ENCODE data around the gene C3orf18. TPM values are rescaled to one million over a fixed set of nuclear protein-coding genes. Genes with fewer than 3 reads are reported as not detected.

C3orf18 gene
- polyA plus RNA-seq, 1 of the 3 experiments (the other 2 are of a cell fraction): 19.7 TPM

DNA sequence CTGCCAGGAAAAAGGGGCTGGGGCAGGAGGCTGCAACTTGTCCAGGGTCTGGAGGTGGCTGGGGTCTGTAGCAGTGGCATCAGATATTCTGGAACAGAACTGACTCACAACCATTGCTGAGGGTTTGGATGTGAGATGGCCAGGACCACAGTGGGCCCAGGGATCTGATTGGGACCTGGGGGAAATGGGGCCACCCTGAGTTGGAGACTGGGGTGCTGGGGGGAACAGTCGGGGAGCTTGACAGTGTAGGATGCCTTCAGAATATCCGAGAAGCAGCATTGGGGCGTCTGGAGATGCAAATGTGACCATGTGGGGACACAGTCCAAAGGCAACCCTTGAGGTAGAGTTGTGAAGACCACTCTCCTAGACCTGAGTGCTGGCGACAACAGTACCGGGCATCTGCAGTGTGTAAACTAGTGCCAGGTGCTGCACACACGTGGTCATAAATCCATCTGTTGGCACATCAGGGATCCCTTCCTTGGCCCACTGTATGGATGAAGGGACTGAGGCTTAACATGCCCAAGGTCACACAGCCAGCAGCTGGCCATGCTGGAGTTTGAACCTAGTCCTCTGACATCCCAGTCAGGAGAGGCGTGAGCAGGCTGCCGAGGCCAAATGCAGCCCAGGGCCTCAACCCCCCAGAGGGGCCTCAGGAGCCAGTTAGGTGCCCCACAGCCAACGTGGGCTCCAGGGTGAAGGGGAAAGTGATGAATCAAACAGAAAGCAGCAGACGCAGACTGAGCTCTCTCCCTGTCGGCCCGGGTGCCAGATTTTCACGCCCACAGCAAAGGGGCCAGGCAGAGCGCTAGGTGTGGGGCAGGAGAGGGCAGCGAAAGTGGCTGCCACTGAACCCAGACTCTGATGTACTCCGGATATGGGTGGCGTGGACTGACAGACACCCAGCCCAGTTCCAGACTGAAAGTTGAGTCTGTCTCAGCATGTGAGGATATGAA, 20.5 kb upstream of the C3orf18 start:
- Histone ChIP-seq H3K9me3 (no peaks in the 10 kb centered on the region), H3K4me3 (ENCODE audit: low read depth in 2 of 2, low read length in 1 of 2) (no peak overlapping the region), H4K20me1 (ENCODE audit: insufficient read depth) (no peaks in the 10 kb centered on the region), H3K27me3 (ENCODE audit: insufficient read depth) (no peaks in the 10 kb centered on the region), H3K9me2 (no peaks in the 10 kb centered on the region), H2AFZ (ENCODE audit: low read depth) (no peak overlapping the region), H3K79me2 (ENCODE audit: insufficient read depth) (no peaks in the 10 kb centered on the region), H3F3A (replicated peaks; ENCODE audit: insufficient read depth) (peaks cover 3% of the 10 kb centered on the region), H3K4me1 (ENCODE audit: control insufficient read depth in 1 of 2, insufficient read depth in 2 of 2, low read depth in 1 of 2, low read length in 1 of 2) (peaks cover 0 to 5% of the 10 kb centered on the region in 2 experiments; a peak in 1 of 4 replicates), H3K9ac (no peak overlapping the region), H3K4me2 (no peak overlapping the region), H3K27ac (ENCODE audit: low read depth in 2 of 2, low read length in 1 of 2) (no peak overlapping the region), H3K36me3 (replicated peaks in 1 of 2; ENCODE audit: control insufficient read depth in 1 of 2, insufficient read depth in 2 of 2, low read length in 1 of 2) (peaks cover 0 to 6% of the 10 kb centered on the region in 2 experiments)
- no peak for TF ChIP-seq EZH2phosphoT487 (IDR thresholded peaks at IDR 0.05; ENCODE audit: borderline replicate concordance, low read depth)
- CTCF ChIA-PET: interaction anchor here (2.5 to 5.3 kb wide), 4 partner anchors 14 to 26 kb away, joined by 5 to 63 read pairs (median 18); partner anchors contain the start of genes CISH and MAPKAPK3
- whole genome bisulfite sequencing (ENCODE audit: low lambda C conversion rate): 65% methylated on average over 14 of the region's 17 CpGs
- DNase-seq: no peak
- POLR2A ChIA-PET: interaction anchor here (0.9 to 1.5 kb wide), 5 partner anchors 9 to 22 kb away, joined by 3 to 9 read pairs (median 4); partner anchors contain the start of gene HEMK1

DNA sequence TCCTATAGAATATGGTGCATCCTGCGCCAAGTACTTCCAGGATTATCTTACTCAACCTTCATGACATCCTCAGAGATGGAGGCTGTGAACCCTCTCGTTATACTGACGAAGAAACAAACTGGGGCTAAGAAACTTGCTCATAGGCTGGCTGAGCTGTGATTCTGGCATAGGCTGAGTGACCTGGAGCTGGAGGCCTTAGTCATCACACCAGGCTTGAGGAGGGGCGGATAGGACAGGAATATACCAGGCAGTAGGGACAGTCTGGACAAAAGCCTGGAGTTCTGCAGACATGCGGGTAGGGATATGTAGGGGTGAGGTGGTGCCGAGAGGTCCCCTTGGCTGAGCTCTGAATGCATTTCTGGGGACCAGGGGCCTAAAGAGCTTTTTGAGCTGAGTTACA, 19.8 kb upstream of the C3orf18 start:
- H2AFZ ChIP-seq (ENCODE audit: low read depth): no peak overlapping the region
- no peak overlapping the region for H3K4me2 ChIP-seq
- H3K9me3 ChIP-seq: no peaks in the 10 kb centered on the region
- peaks cover 0 to 2% of the 10 kb centered on the region in 2 experiments; a peak in 1 of 4 replicates for H3K4me1 ChIP-seq (ENCODE audit: control insufficient read depth in 1 of 2, insufficient read depth in 2 of 2, low read depth in 1 of 2, low read length in 1 of 2)
- WGBS (ENCODE audit: low lambda C conversion rate): 79% methylated on average over 6 of the region's 6 CpGs
- no peak overlapping the region for H3K27ac ChIP-seq (ENCODE audit: low read depth in 2 of 2, low read length in 1 of 2)
- no peak overlapping the region for H3K9ac ChIP-seq
- H4K20me1 ChIP-seq (ENCODE audit: insufficient read depth): no peaks in the 10 kb centered on the region
- CTCF ChIA-PET: interaction anchor here (2.9 to 5.3 kb wide), 2 partner anchors 15 to 27 kb away, joined by 24 to 63 read pairs; partner anchors contain the start of genes CISH and MAPKAPK3
- H3K79me2 ChIP-seq (ENCODE audit: insufficient read depth): no peaks in the 10 kb centered on the region
- POLR2A ChIA-PET: interaction anchor here (1.4 kb wide), 1 partner anchor 22 kb away, joined by 4 read pairs; no protein-coding TSS in a partner anchor
- DNase-seq: no peak
- peaks cover 3% of the 10 kb centered on the region for H3F3A ChIP-seq (replicated peaks; ENCODE audit: insufficient read depth)
- H3K4me3 ChIP-seq (ENCODE audit: low read depth in 2 of 2, low read length in 1 of 2): no peak overlapping the region
- peaks cover 0 to 8% of the 10 kb centered on the region in 2 experiments for H3K36me3 ChIP-seq (replicated peaks in 1 of 2; ENCODE audit: control insufficient read depth in 1 of 2, insufficient read depth in 2 of 2, low read length in 1 of 2)
- no peaks in the 10 kb centered on the region for H3K9me2 ChIP-seq
- TF ChIP-seq FOXJ3 (CRISPR knock-in tag; IDR thresholded peaks at IDR 0.05): no peak
- no peak for TF ChIP-seq REST (IDR thresholded peaks at IDR 0.05; ENCODE audit: low read depth, low read length)
- no peak for TF ChIP-seq TAF1 (IDR thresholded peaks at IDR 0.05; ENCODE audit: borderline replicate concordance, low read depth, low read length)
- no peak for TF ChIP-seq NFIC (IDR thresholded peaks at IDR 0.05; ENCODE audit: borderline replicate concordance)
- no peak for TF ChIP-seq YY1 (IDR thresholded peaks at IDR 0.05; ENCODE audit: low read depth)
- TF ChIP-seq RFX5 (IDR thresholded peaks at IDR 0.05; ENCODE audit: low read length): no peak
- no peak for TF ChIP-seq MEF2A (IDR thresholded peaks at IDR 0.05; ENCODE audit: borderline replicate concordance, low read depth)
- TF ChIP-seq POLR2AphosphoS5 (IDR thresholded peaks at IDR 0.05; ENCODE audit: low read depth, low read length): no peak
- no peak for TF ChIP-seq EZH2phosphoT487 (IDR thresholded peaks at IDR 0.05; ENCODE audit: borderline replicate concordance, low read depth)
- TF ChIP-seq MXI1 (IDR thresholded peaks at IDR 0.05; ENCODE audit: low read depth, low read length): no peak
- no peak for TF ChIP-seq JUND (IDR thresholded peaks at IDR 0.05)
- TF ChIP-seq EP300 (IDR thresholded peaks at IDR 0.05; ENCODE audit: borderline replicate concordance in 1 of 2, low read depth in 1 of 2, low read length in 1 of 2): no peak
- TF ChIP-seq, protein P1, sequence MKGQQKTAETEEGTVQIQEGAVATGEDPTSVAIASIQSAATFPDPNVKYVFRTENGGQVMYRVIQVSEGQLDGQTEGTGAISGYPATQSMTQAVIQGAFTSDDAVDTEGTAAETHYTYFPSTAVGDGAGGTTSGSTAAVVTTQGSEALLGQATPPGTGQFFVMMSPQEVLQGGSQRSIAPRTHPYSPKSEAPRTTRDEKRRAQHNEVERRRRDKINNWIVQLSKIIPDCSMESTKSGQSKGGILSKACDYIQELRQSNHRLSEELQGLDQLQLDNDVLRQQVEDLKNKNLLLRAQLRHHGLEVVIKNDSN (IDR thresholded peaks at IDR 0.05; ENCODE audit: borderline replicate concordance, low read depth): no peak
- no peaks in the 10 kb centered on the region for H3K27me3 ChIP-seq (ENCODE audit: insufficient read depth)
